ENCODE results near the gene A1BG.

GRCh38 chr19:58350871-58351557, 2.3 kb downstream of the A1BG start:
- TF ChIP-seq CTCF (IDR thresholded peaks at IDR 0.05) (no peak), POLR2A (IDR thresholded peaks at IDR 0.05) (no peak)

All from right lobe of liver (tissue), 4 donors.